AG09309 (cell line): ENCODE data around the gene APOBEC2.

Source experiments
- DNase-seq: peaks from one replicate; pipeline ENCODE4 v3.0.0-alpha.2; 2010; ENCODE audit warnings: low read depth
- H3K4me3 ChIP-seq: 2 replicates; pipeline ENCODE4 v1.5.1; 2011; ENCODE audit warnings: mild to moderate bottlenecking, low read depth, low read length, moderate library complexity; ENCODE audit not compliant: control insufficient read depth
- CTCF ChIP-seq: IDR thresholded peaks from 2 replicates; pipeline ENCODE4 v1.5.1; 2011; ENCODE audit warnings: mild to moderate bottlenecking, low read depth, low read length, inconsistent platforms; ENCODE audit not compliant: insufficient read depth, control insufficient read depth; ENCODE audit errors: missing control alignments

The APOBEC2 gene

GRCh38 chr6:41078101-41078500, 25.1 kb downstream of the APOBEC2 start:
- DNase-seq: no peak
- no peak overlapping the region for H3K4me3 ChIP-seq
- TF ChIP-seq CTCF: no peak

- DNase-seq: no peak
- no peak overlapping the region for H3K4me3 ChIP-seq
- no peak for TF ChIP-seq CTCF
Measured at GRCh38 chr6:41079080-41079479, 26.1 kb downstream of the APOBEC2 start.

GRCh38 chr6:41080621-41081020, 27.6 kb downstream of the APOBEC2 start:
- no peak overlapping the region for H3K4me3 ChIP-seq
- TF ChIP-seq CTCF: no peak
- DNase-seq: no peak

GRCh38 chr6:41083072-41083471, 30.1 kb downstream of the APOBEC2 start:
- no peak overlapping the region for H3K4me3 ChIP-seq
- TF ChIP-seq CTCF: no peak
- no peak for DNase-seq

- no peak overlapping the region for H3K4me3 ChIP-seq
- no peak for TF ChIP-seq CTCF
- DNase-seq: no peak
Measured at GRCh38 chr6:41085182-41085581, 32.2 kb downstream of the APOBEC2 start.

- DNase-seq: no peak
- no peak for TF ChIP-seq CTCF
- no peak overlapping the region for H3K4me3 ChIP-seq
Measured at GRCh38 chr6:41088451-41088850, 35.4 kb downstream of the APOBEC2 start.
